Keratinocyte (primary cell): ENCODE measurements around the gene FSTL1.

Source experiments
- CTCF ChIP-seq, 3 experiments: IDR thresholded peaks in 1 of 3; conservative IDR thresholded peaks in 1 of 3; optimal IDR thresholded peaks in 1 of 3; 2 replicates in 2 of 3; 3 replicates in 1 of 3; pipeline versions ENCODE3 to v1.5.1; 2011; ENCODE audit warnings: low read length in 3 of 3, mild to moderate bottlenecking in 3 of 3, moderate library complexity in 2 of 3, control low read depth in 1 of 3, inconsistent platforms in 1 of 3; ENCODE audit not compliant: insufficient read depth in 2 of 3; ENCODE audit errors: extremely low read depth in 1 of 3
- EZH2 ChIP-seq: IDR thresholded peaks from one replicate; pipeline ENCODE4 v1.6.1; 2012; ENCODE audit warnings: inconsistent platforms, mild to moderate bottlenecking, low read length, moderate library complexity

- no peak for TF ChIP-seq EZH2
- no peak for TF ChIP-seq CTCF (optimal IDR thresholded peaks at IDR 0.05 in 1 of 3, IDR thresholded peaks at IDR 0.05 in 1 of 3, conservative IDR thresholded peaks at IDR 0.05 in 1 of 3; ENCODE audit: extremely low read depth in 1 of 3, insufficient read depth in 2 of 3, low read length in 3 of 3)
These were observed 45.0 kb upstream of the FSTL1 start for GRCh38 chr3:120495809-120496208.
